GM12878 (cell line): ENCODE measurements around the gene CASR. TPM values are rescaled to one million over a fixed set of nuclear protein-coding genes. Genes with fewer than 3 reads are reported as not detected.

Experiments
- ATAC-seq: fragments of 200-7000 bp; cut with Tn5 transposase; 3 replicates; pipeline ENCODE4 v1.9.1; 2020; ENCODE audit warnings: mild to moderate bottlenecking, moderate library complexity
- BruUV-seq: library from RNA; stranded (reverse); fragments of 400-500 nt; replicated peaks from 2 replicates; lab custom pipeline; 2021; lab: Mats Ljungman, UMichigan
- CTCF ChIA-PET: fragments of 300-600 bp; sonication (Branson Sonifier 250); formaldehyde crosslinking; extraction: SDS; loops from one replicate; lab custom pipeline; 2021; ENCODE audit warnings: inconsistent platforms; lab: Yijun Ruan, JAX
- POLR2A ChIA-PET: fragments of 350-600 bp; formaldehyde crosslinking; extraction: SDS; loops from one replicate; lab custom pipeline; 2021; ENCODE audit warnings: inconsistent platforms; lab: Charles Lee
- RAD21 ChIA-PET: fragments of 300-600 bp; sonication (Branson Sonifier 250); formaldehyde crosslinking; loops from one replicate; lab custom pipeline; 2023; ENCODE audit warnings: antibody characterized with exemption; ENCODE audit not compliant: unreplicated experiment; lab: Charles Lee
- SMC1A ChIA-PET: fragments of 300-600 bp; sonication (Branson Sonifier 250); formaldehyde crosslinking; loops from one replicate; lab custom pipeline; 2023; ENCODE audit not compliant: unreplicated experiment, uncharacterized antibody; lab: Charles Lee
- DNase-seq: peaks from one replicate; pipeline ENCODE4 v3.0.0-alpha.2; 2011; ENCODE audit warnings: low read depth, low spot score
- FAIRE-seq: peaks from 3 replicates; lab custom pipeline; 2011; peaks lifted over from hg19 to GRCh38; lab: Jason Lieb, UNC
- H2AFZ ChIP-seq: 2 replicates; pipeline ENCODE4 v1.6.0; 2011; ENCODE audit warnings: low read depth, low read length, control low read depth; ENCODE audit not compliant: control insufficient read depth
- H3K27ac ChIP-seq: 2 replicates; pipeline ENCODE4 v1.5.1; 2011; ENCODE audit warnings: control low read depth; ENCODE audit not compliant: control insufficient read depth, insufficient read depth
- H3K27me3 ChIP-seq, 2 experiments: replicated peaks in 1 of 2; 2 replicates each; pipeline versions ENCODE4 v1.6.0 to v1.6.1; 2011; ENCODE audit warnings: low read length in 1 of 2; ENCODE audit not compliant: control insufficient read depth in 2 of 2, insufficient read depth in 2 of 2
- H3K36me3 ChIP-seq, 2 experiments: 2 replicates each; pipeline ENCODE4 v1.5.1; 2011; ENCODE audit warnings: low read length in 1 of 2; ENCODE audit not compliant: control insufficient read depth in 2 of 2, insufficient read depth in 2 of 2
- H3K4me1 ChIP-seq: 2 replicates; pipeline ENCODE4 v1.6.1; 2011; ENCODE audit warnings: mild to moderate bottlenecking, low read length, moderate library complexity, mixed read lengths; ENCODE audit not compliant: control insufficient read depth, insufficient read depth
- H3K4me2 ChIP-seq: 2 replicates; pipeline ENCODE4 v1.6.0; 2011; ENCODE audit warnings: control low read depth; ENCODE audit not compliant: control insufficient read depth, insufficient read depth
- H3K4me3 ChIP-seq: fragments of 200-600 bp; sonication (generic); 2 replicates; pipeline ENCODE4 v1.5.1; 2016
- H3K79me2 ChIP-seq: 2 replicates; pipeline ENCODE4 v1.6.0; 2011; ENCODE audit warnings: low read length; ENCODE audit not compliant: control insufficient read depth, insufficient read depth
- H3K9ac ChIP-seq: 2 replicates; pipeline ENCODE4 v1.8.0; 2011; ENCODE audit warnings: low read length, control low read depth, mixed read lengths; ENCODE audit not compliant: control insufficient read depth, insufficient read depth
- H3K9me3 ChIP-seq: replicated peaks from 3 replicates; pipeline ENCODE4 v1.5.1; 2011; ENCODE audit warnings: mild to moderate bottlenecking, low read length; ENCODE audit not compliant: control insufficient read depth, insufficient read depth
- H4K20me1 ChIP-seq: 2 replicates; pipeline ENCODE4 v1.6.0; 2011; ENCODE audit not compliant: control insufficient read depth, insufficient read depth
- ZBTB33 ChIP-seq: fragments of 450-650 bp; IDR thresholded peaks from 2 replicates; pipeline ENCODE4 v1.6.1; 2017; ENCODE audit warnings: mild to moderate bottlenecking
- ZBTB40 ChIP-seq: fragments of 450-650 bp; IDR thresholded peaks from 2 replicates; pipeline ENCODE4 v1.6.1; 2016; ENCODE audit warnings: mild to moderate bottlenecking, moderate library complexity, borderline replicate concordance
- WGBS: methylation state at CpG from one replicate; pipeline ENCODE4 v1.1.6; 2016; ENCODE audit warnings: low lambda C conversion rate; ENCODE audit not compliant: insufficient replicate concordance, insufficient coverage; ENCODE audit errors: missing lambda C conversion rate; 5-methylcytosine and 5-hydroxymethylcytosine counted together
- in situ Hi-C: fragments of 300-500 bp; cut with MboI; formaldehyde crosslinking; loops from 9 replicates; pipeline ENCODE4 v1.14.3; 2018; ENCODE audit warnings: mixed read lengths
- intact Hi-C: fragments of 100-400 bp; cut with micrococcal nuclease; formaldehyde crosslinking; loops from one replicate; pipeline ENCODE4 v1.14.2; 2022; ENCODE audit not compliant: unreplicated experiment
- polyA plus RNA-seq, 11 experiments: library from polyadenylated mRNA; depleted of rRNA in 4 of 11; unstranded in 6 of 11; stranded (reverse) in 5 of 11; fragments of >200 nt; fragmentation: Nextera tagmentation in 4 of 11; fragmentation: Illumina TruSeq in 1 of 11; extraction: Ambion mirVana in 4 of 11; extraction: Trizol in 1 of 11; gene quantifications; 1 replicate in 1 of 11; 2 replicates in 10 of 11; pipeline versions ENCODE4 v1.2.1 to v1.2.3, GENCODE V29; 2011 to 2016; ENCODE audit warnings: inconsistent platforms in 2 of 11, missing spikeins in 2 of 11, low read depth in 1 of 11
- total RNA-seq, 4 experiments: library from RNA; depleted of rRNA in 3 of 4; stranded (reverse); fragments of >200 nt in 3 of 4; fragmentation: Illumina TruSeq in 1 of 4; extraction: Trizol in 1 of 4; gene quantifications; 2 replicates each; pipeline versions ENCODE4 v1.2.1 to v1.2.3, GENCODE V29; 2013 to 2021

Gene CASR
- total and polyA plus RNA-seq, 10 of the 15 experiments (the other 5 are each of a cell fraction or from before 2014, with no cell fraction given): 0.04 to 0.37 (median 0.11) TPM

GRCh38 chr3:122230174-122230573 lies 46.7 kb downstream of the CASR start:
- H3K9me3 ChIP-seq: no peaks in the 10 kb centered on the region; the same call in 2 of the 3 replicates
- H4K20me1 ChIP-seq: no peaks in the 10 kb centered on the region
- ChIA-PET SMC1A (interaction anchor here (9.3 to 10.3 kb wide), 2 partner anchors 23 to 127 kb away, joined by 122 to 262 read pairs; no protein-coding TSS in a partner anchor), RAD21 (no interaction called here), POLR2A (no interaction called here), CTCF (no interaction called here)
- no peak overlapping the region for H3K4me2 ChIP-seq
- H3K4me1 ChIP-seq: peaks cover 30% of the 10 kb centered on the region
- H3K27ac ChIP-seq: no peak overlapping the region
- in situ Hi-C loops: no loop called here
- H2AFZ ChIP-seq: no peak overlapping the region
- no peak for FAIRE-seq
- H3K27me3 ChIP-seq: no peaks in the 10 kb centered on the region
- H3K79me2 ChIP-seq: no peaks in the 10 kb centered on the region
- H3K36me3 ChIP-seq: no peaks in the 10 kb centered on the region
- intact Hi-C loops: no loop called here
- TF ChIP-seq ZBTB33: peak; percentile 18; the same call in 1 of the 2 replicates
- no peak for TF ChIP-seq ZBTB40
- no peak for DNase-seq
- WGBS: 90% methylated on average over 21 of the region's 23 CpGs
- no peak overlapping the region for H3K4me3 ChIP-seq
- H3K9ac ChIP-seq: no peak overlapping the region
- ATAC-seq: no peak
- BruUV-seq: no TSS peak
